Endothelial cell of umbilical vein (primary cell): ENCODE results near the gene CEACAM1. TPM values are rescaled to one million over a fixed set of nuclear protein-coding genes. Genes with fewer than 3 reads are reported as not detected.

Experiments
- BruUV-seq: library from RNA; stranded (reverse); fragments of 400-500 nt; replicated peaks from 2 replicates; lab custom pipeline; 2021; lab: Mats Ljungman, UMichigan
- CTCF ChIA-PET: fragments of 300-600, 350-600 bp; sonication (Branson Sonifier 250); formaldehyde crosslinking; loops from one replicate; lab custom pipeline; 2021; ENCODE audit warnings: antibody characterized with exemption, inconsistent platforms; lab: Charles Lee
- POLR2A ChIA-PET: fragments of 300-600, 350-600 bp; sonication (Branson Sonifier 250); formaldehyde crosslinking; loops from one replicate; lab custom pipeline; 2021; ENCODE audit warnings: antibody characterized with exemption, inconsistent platforms; lab: Charles Lee
- DNase-seq: peaks from one replicate; pipeline ENCODE4 v3.0.0-alpha.2; 2011; ENCODE audit warnings: low read depth, low spot score
- FAIRE-seq: peaks from 2 replicates; lab custom pipeline; 2011; peaks lifted over from hg19 to GRCh38; lab: Jason Lieb, UNC
- H2AFZ ChIP-seq: 2 replicates; pipeline ENCODE4 v1.6.0; 2012; ENCODE audit warnings: low read depth, low read length, control low read depth, inconsistent platforms
- H3K27ac ChIP-seq: 2 replicates; pipeline ENCODE4 v1.5.1; 2011; ENCODE audit warnings: low read depth, mild to moderate bottlenecking, control low read depth, low read length, moderate library complexity; ENCODE audit not compliant: insufficient read depth
- H3K27me3 ChIP-seq, 2 experiments: 2 replicates each; pipeline versions ENCODE4 v1.6.0 to v1.6.1; 2011; ENCODE audit warnings: low read length in 2 of 2, mixed read lengths in 1 of 2; ENCODE audit not compliant: control insufficient read depth in 2 of 2, insufficient read depth in 2 of 2
- H3K36me3 ChIP-seq, 2 experiments: 2 replicates in 1 of 2; 3 replicates in 1 of 2; pipeline ENCODE4 v1.5.1; 2011; ENCODE audit warnings: low read length in 2 of 2, mild to moderate bottlenecking in 1 of 2, moderate library complexity in 1 of 2; ENCODE audit not compliant: control insufficient read depth in 2 of 2, insufficient read depth in 2 of 2; ENCODE audit errors: extremely low read depth in 1 of 2
- H3K4me1 ChIP-seq: 3 replicates; pipeline ENCODE4 v1.5.1; 2011; ENCODE audit warnings: mild to moderate bottlenecking, low read length; ENCODE audit not compliant: control insufficient read depth, insufficient read depth; ENCODE audit errors: extremely low read depth
- H3K4me2 ChIP-seq: 2 replicates; pipeline ENCODE4 v1.6.1; 2011; ENCODE audit warnings: low read length, control low read depth, mixed read lengths; ENCODE audit not compliant: insufficient read depth
- H3K4me3 ChIP-seq, 3 experiments: fragments of 200-600 bp in 1 of 3; sonication (generic), shearing (Covaris generic) in 1 of 3; replicated peaks in 1 of 3; 2 replicates each; pipeline ENCODE4 v1.5.1; 2011 to 2016; ENCODE audit warnings: control low read depth in 3 of 3, low read length in 3 of 3, mild to moderate bottlenecking in 2 of 3, inconsistent platforms in 1 of 3, low read depth in 1 of 3, moderate library complexity in 1 of 3; ENCODE audit not compliant: insufficient read depth in 1 of 3
- H3K79me2 ChIP-seq: 2 replicates; pipeline ENCODE4 v1.6.0; 2012; ENCODE audit warnings: low read length, inconsistent platforms; ENCODE audit not compliant: control insufficient read depth, insufficient read depth
- H3K9ac ChIP-seq: replicated peaks from 2 replicates; pipeline ENCODE3; 2011; ENCODE audit warnings: low read length, control low read depth; ENCODE audit not compliant: insufficient read depth; ENCODE audit errors: extremely low read depth
- H3K9me1 ChIP-seq: replicated peaks from 3 replicates; pipeline ENCODE4 v1.6.0; 2011; ENCODE audit warnings: mild to moderate bottlenecking, low read length; ENCODE audit not compliant: control insufficient read depth, insufficient read depth; ENCODE audit errors: extremely low read depth
- H3K9me3 ChIP-seq: replicated peaks from 2 replicates; pipeline ENCODE4 v1.5.1; 2012; ENCODE audit warnings: low read length, inconsistent platforms; ENCODE audit not compliant: control insufficient read depth, insufficient read depth
- H4K20me1 ChIP-seq: replicated peaks from 2 replicates; pipeline ENCODE3; 2011; ENCODE audit warnings: mild to moderate bottlenecking, low read length; ENCODE audit not compliant: control insufficient read depth, insufficient read depth; ENCODE audit errors: extremely low read depth
- EZH2 ChIP-seq: IDR thresholded peaks from 2 replicates; pipeline ENCODE4 v1.6.1; 2012; ENCODE audit warnings: borderline replicate concordance, low read depth, mild to moderate bottlenecking, moderate library complexity, low read length, inconsistent platforms; ENCODE audit not compliant: severe bottlenecking
- FOS ChIP-seq: IDR thresholded peaks from 2 replicates; pipeline ENCODE4 v1.6.1; 2011; ENCODE audit warnings: mild to moderate bottlenecking, low read length, moderate library complexity, borderline replicate concordance; ENCODE audit not compliant: insufficient read depth
- GATA2 ChIP-seq: IDR thresholded peaks from 2 replicates; pipeline ENCODE4 v1.7.0; 2011; ENCODE audit warnings: low read depth, mild to moderate bottlenecking, moderate library complexity, mixed read lengths, low read length; ENCODE audit not compliant: insufficient read length, insufficient read depth
- JUN ChIP-seq: IDR thresholded peaks from 2 replicates; pipeline ENCODE4 v1.6.1; 2011; ENCODE audit warnings: borderline replicate concordance, low read depth; ENCODE audit not compliant: insufficient read length, insufficient read depth
- MYC ChIP-seq: IDR thresholded peaks from one replicate; pipeline ENCODE4 v1.6.1; 2011; ENCODE audit warnings: mild to moderate bottlenecking, low read depth, low read length
- POLR2A ChIP-seq: IDR thresholded peaks from 2 replicates; pipeline ENCODE4 v1.6.1; 2012; ENCODE audit warnings: low read depth, mild to moderate bottlenecking, control low read depth, low read length
- POLR2AphosphoS5 ChIP-seq: IDR thresholded peaks from 2 replicates; pipeline ENCODE4 v1.6.1; 2012; ENCODE audit warnings: low read depth, mild to moderate bottlenecking, control low read depth, low read length, moderate library complexity; ENCODE audit not compliant: insufficient read depth
- dilution Hi-C: fragments of 300-500 bp; cut with MboI; formaldehyde crosslinking; loops from one replicate; pipeline ENCODE4 v1.15.0; 2019; ENCODE audit warnings: low sequenced_read_pairs; ENCODE audit not compliant: extremely low pct_ligation_motif_present
- intact Hi-C: fragments of 100-400 bp; cut with micrococcal nuclease; formaldehyde crosslinking; loops from one replicate; pipeline ENCODE4 v1.10.0; 2022
- polyA plus RNA-seq, 4 experiments: library from polyadenylated mRNA; depleted of rRNA in 3 of 4; stranded (reverse) in 3 of 4; unstranded in 1 of 4; fragments of >200 nt; gene quantifications; 2 replicates each; pipeline versions ENCODE4 v1.2.1 to v1.2.3, GENCODE V29; 2011 to 2012; ENCODE audit warnings: missing spikeins in 1 of 4
- total RNA-seq: library from RNA; stranded (reverse); gene quantifications from 2 replicates; pipeline ENCODE4 v1.2.3, GENCODE V29; 2021
- TF ChIP-seq, protein P1 (sequence below), 2 donors: IDR thresholded peaks; 1 replicate in 1 of 2; 2 replicates in 1 of 2; pipeline ENCODE4 v1.5.1; 2011; ENCODE audit warnings: low read length in 2 of 2, mild to moderate bottlenecking in 2 of 2, moderate library complexity in 2 of 2, control low read depth in 1 of 2, inconsistent platforms in 1 of 2, low read depth in 1 of 2; ENCODE audit not compliant: insufficient read depth in 1 of 2; ENCODE audit errors: extremely low read depth in 1 of 2
- TF ChIP-seq, protein P2 (sequence below): IDR thresholded peaks from 2 replicates; pipeline ENCODE4 v1.6.1; 2011; ENCODE audit not compliant: insufficient read depth, insufficient read length

Gene CEACAM1
- total and polyA plus RNA-seq, 2 donors (not counting 3 experiments of a cell fraction or from before 2014, with no cell fraction given), result 3.5 to 3.6 TPM

DNA sequence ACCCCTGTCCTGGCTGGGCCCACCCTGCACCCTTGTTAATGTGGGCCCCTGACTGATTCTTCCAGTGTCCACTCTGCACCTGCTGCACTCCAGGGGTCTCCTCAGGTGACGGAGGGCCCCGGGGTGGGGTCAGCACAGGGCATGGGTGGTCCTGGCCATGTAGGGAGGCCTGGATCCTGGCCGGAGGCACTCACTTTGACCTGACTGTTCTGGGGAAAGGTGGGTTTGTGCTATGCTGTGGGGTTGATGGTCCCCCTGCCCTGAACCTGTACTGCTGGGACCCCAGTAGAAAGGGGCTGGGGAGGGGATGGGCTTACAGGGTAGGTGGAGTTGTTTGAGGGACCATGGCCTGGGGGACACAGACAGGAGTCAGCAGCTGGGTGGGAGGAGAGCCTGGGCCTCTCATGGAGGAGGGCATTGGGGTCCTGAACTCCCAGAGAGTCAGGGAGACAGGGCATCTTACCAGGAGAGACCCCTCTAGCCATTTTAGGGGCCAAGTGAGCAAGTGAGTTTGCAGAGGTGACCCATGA is 25.8 kb upstream of the CEACAM1 start:
- CTCF ChIA-PET, result no interaction called here
- Histone ChIP-seq H3K4me1 (no peaks in the 10 kb centered on the region), H3K9ac (no peak overlapping the region), H3K27me3 (no peaks in the 10 kb centered on the region), H4K20me1 (no peaks in the 10 kb centered on the region), H3K36me3 (no peaks in the 10 kb centered on the region), H3K4me2 (no peak overlapping the region), H2AFZ (no peak overlapping the region), H3K27ac (no peak overlapping the region), H3K9me1 (no peaks in the 10 kb centered on the region), H3K9me3 (no peaks in the 10 kb centered on the region), H3K79me2 (no peaks in the 10 kb centered on the region), H3K4me3 (no peak overlapping the region)
- intact Hi-C loops, result no loop called here
- DNase-seq, result no peak
- dilution Hi-C loops, result no loop called here
- POLR2A ChIA-PET, result no interaction called here
- no peak for FAIRE-seq
- TF ChIP-seq GATA2 (no peak), EZH2 (no peak), MYC (no peak), POLR2AphosphoS5 (no peak), POLR2A (no peak), FOS (no peak), JUN (no peak)
- TF ChIP-seq, protein P1, sequence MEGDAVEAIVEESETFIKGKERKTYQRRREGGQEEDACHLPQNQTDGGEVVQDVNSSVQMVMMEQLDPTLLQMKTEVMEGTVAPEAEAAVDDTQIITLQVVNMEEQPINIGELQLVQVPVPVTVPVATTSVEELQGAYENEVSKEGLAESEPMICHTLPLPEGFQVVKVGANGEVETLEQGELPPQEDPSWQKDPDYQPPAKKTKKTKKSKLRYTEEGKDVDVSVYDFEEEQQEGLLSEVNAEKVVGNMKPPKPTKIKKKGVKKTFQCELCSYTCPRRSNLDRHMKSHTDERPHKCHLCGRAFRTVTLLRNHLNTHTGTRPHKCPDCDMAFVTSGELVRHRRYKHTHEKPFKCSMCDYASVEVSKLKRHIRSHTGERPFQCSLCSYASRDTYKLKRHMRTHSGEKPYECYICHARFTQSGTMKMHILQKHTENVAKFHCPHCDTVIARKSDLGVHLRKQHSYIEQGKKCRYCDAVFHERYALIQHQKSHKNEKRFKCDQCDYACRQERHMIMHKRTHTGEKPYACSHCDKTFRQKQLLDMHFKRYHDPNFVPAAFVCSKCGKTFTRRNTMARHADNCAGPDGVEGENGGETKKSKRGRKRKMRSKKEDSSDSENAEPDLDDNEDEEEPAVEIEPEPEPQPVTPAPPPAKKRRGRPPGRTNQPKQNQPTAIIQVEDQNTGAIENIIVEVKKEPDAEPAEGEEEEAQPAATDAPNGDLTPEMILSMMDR (IDR thresholded peaks at IDR 0.05; ENCODE audit: extremely low read depth in 1 of 2, insufficient read depth in 1 of 2, low read depth in 1 of 2, low read length in 2 of 2), result no peak
- TF ChIP-seq, protein P2, sequence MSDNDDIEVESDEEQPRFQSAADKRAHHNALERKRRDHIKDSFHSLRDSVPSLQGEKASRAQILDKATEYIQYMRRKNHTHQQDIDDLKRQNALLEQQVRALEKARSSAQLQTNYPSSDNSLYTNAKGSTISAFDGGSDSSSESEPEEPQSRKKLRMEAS, result no peak
- BruUV-seq, result no TSS peak
